ENCODE results near the gene NFIA. TPM values are rescaled to one million over a fixed set of nuclear protein-coding genes. Genes with fewer than 3 reads are reported as not detected.

Gene NFIA
- total RNA-seq, 1 donor from 2014 or later = 1.2 TPM

DNA sequence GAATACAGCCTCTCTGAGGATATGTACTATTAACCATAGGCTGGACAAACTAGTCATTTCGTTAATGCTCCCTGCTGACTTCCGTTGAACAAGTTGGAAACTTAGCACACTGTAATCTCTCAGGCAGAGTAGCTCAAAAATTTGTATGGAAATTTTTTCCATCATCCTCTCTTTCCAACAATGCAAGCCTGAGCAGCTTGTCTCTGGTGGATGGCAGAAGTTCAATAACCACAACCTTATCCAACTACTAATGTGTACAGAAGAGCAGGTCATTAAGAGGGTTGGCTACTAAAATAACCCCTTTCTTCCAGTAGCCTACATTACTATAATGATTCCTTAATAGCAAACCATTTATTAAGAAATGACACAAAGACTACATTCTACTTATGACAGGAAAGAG is 262.3 kb downstream of the NFIA start:
- H3K9me3 Mint-ChIP-seq (ENCODE audit: low read depth) = peaks cover 3% of the 10 kb centered on the region
- no peaks in the 10 kb centered on the region for H3K36me3 Mint-ChIP-seq (ENCODE audit: insufficient read depth)
- no peak overlapping the region for H3K4me3 Mint-ChIP-seq (ENCODE audit: low read depth)
- no peak for DNase-seq (ENCODE audit: low spot score, unreplicated experiment)
- TF ChIP-seq, protein P1, sequence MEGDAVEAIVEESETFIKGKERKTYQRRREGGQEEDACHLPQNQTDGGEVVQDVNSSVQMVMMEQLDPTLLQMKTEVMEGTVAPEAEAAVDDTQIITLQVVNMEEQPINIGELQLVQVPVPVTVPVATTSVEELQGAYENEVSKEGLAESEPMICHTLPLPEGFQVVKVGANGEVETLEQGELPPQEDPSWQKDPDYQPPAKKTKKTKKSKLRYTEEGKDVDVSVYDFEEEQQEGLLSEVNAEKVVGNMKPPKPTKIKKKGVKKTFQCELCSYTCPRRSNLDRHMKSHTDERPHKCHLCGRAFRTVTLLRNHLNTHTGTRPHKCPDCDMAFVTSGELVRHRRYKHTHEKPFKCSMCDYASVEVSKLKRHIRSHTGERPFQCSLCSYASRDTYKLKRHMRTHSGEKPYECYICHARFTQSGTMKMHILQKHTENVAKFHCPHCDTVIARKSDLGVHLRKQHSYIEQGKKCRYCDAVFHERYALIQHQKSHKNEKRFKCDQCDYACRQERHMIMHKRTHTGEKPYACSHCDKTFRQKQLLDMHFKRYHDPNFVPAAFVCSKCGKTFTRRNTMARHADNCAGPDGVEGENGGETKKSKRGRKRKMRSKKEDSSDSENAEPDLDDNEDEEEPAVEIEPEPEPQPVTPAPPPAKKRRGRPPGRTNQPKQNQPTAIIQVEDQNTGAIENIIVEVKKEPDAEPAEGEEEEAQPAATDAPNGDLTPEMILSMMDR (IDR thresholded peaks at IDR 0.05; ENCODE audit: unreplicated experiment) = no peak
- no peaks in the 10 kb centered on the region for H3K27me3 Mint-ChIP-seq
- no peak overlapping the region for H3K27ac Mint-ChIP-seq
- H3K4me1 Mint-ChIP-seq (ENCODE audit: low read depth) = peaks cover 19% of the 10 kb centered on the region

DNA sequence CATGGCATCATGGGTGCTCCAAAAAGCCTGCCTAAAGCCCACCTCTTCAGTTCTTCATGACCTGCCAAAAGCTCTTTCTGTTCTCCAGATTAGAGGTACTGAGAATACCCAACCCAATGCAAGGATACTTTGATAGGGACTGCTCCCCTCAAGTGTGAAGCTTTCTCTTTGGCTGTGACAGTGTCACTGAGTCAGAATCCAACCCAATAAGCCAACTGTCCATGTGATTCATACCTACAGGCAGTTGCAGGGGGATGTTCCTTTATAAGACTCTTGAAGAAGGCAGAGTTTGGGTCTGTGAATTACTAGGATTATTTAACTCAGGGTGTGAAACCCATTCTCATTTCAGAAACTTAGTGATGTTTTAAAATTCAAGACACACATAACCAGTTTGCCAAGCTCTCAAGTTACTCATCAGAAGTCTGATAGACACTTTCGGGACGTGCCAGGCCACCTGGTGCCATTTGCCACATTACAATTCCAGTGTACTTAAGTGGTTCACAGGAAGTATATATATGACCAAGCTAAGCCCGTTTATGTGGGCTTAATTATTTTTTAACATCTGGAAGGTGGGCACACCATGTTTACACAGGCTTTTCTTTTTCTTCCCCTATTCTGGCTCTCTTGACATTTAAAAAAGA is 265.8 kb downstream of the NFIA start:
- DNase-seq (ENCODE audit: low spot score, unreplicated experiment) = no peak
- Mint-ChIP-seq H3K4me1 (ENCODE audit: low read depth) (peaks cover 21% of the 10 kb centered on the region), H3K4me3 (ENCODE audit: low read depth) (no peak overlapping the region), H3K27me3 (peaks cover 3% of the 10 kb centered on the region), H3K27ac (no peak overlapping the region), H3K9me3 (ENCODE audit: low read depth) (peaks cover 3% of the 10 kb centered on the region), H3K36me3 (ENCODE audit: insufficient read depth) (no peaks in the 10 kb centered on the region)
- TF ChIP-seq, protein P1 (IDR thresholded peaks at IDR 0.05; ENCODE audit: unreplicated experiment) = no peak

DNA sequence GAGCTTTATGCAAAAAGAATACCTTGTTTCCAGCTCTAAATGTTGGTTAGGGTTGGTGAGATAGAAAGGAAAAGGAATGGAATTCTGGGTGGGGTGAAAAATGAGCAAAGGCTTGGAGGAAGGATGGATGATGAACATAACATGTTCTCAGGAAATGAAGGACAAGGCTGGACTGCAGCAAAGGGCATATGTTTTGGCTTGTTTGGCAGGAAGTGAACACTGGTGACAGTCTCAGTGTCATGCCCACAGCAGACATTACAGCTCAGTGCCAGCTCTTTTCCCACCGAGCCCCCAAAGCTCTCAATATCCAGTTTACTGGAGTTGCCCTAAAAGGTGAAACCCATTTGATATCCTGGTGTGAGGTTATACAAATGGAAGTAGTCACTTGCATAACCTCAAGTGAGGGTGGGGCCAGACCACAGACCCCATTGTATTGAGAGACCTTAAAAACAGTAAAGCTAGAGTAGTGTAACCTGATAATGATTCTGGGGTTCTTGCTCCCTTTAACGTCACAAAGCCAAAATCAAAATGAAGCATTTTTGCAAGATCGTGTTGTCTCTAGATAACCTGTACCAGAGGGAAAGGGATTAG is 270.6 kb downstream of the NFIA start:
- H3K4me3 Mint-ChIP-seq (ENCODE audit: low read depth) = no peak overlapping the region

DNA sequence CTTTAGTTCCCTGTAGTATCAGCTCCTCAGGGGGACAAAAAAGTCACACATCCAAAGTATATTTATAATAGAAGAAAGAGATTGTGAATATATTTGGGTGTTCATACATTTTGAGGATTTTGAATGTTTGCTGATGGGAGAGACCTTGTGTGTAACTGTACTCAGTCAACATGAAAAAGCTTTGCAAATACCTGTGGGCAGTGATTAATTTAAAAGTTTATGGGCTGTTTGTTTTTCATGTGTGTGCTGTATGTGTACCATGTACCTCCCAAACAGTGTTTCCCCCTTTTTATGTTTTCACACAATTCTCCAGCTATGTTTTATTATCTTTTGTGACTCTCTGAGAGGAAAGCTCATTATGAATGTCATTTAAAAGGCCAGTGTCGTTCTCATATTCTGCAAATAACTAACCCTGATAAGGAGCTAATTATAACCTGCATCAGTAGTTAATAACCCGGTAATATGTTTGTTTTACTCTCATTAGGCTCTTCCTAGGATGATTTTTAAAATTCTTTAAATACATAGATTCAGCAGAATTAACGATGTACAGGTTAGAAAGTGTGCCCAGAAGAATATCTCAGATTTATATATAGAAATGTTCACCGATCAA is 271.5 kb downstream of the NFIA start:
- Mint-ChIP-seq H3K27me3 (peaks cover 18% of the 10 kb centered on the region), H3K4me3 (ENCODE audit: low read depth) (no peak overlapping the region), H3K4me1 (ENCODE audit: low read depth) (peaks cover 18% of the 10 kb centered on the region), H3K9me3 (ENCODE audit: low read depth) (no peaks in the 10 kb centered on the region), H3K27ac (peak overlapping the region; percentile 23), H3K36me3 (ENCODE audit: insufficient read depth) (no peaks in the 10 kb centered on the region)
- DNase-seq (ENCODE audit: low spot score, unreplicated experiment) = no peak
- TF ChIP-seq, protein P1 (IDR thresholded peaks at IDR 0.05; ENCODE audit: unreplicated experiment) = no peak

More for the DNA sequence above, 270.6 kb downstream of the NFIA start:
- H3K27ac Mint-ChIP-seq = no peak overlapping the region
- no peaks in the 10 kb centered on the region for H3K36me3 Mint-ChIP-seq (ENCODE audit: insufficient read depth)
- H3K4me1 Mint-ChIP-seq (ENCODE audit: low read depth) = peaks cover 16% of the 10 kb centered on the region
- no peak for DNase-seq (ENCODE audit: low spot score, unreplicated experiment)
- H3K9me3 Mint-ChIP-seq (ENCODE audit: low read depth) = no peaks in the 10 kb centered on the region
- TF ChIP-seq, protein P1 (IDR thresholded peaks at IDR 0.05; ENCODE audit: unreplicated experiment) = no peak
- H3K27me3 Mint-ChIP-seq = peaks cover 18% of the 10 kb centered on the region

DNA sequence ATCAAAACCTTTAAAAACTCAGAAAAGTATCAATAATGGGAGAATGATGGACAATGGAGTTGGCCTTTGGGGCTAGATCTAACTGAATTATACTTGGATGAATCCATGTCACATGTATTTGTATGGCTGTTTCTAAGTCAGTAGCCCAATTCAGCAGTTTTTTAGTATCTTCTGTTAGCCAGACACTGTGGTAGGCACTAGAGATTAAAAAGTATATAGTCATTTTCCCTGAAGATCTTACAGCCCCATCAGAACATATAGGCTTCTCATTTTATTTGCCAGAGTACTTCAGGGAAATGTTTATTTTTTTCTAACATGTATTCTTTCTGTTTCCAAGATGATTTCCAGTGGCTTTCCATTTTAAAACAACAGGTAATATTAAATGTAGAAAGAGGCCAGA is 273.7 kb downstream of the NFIA start:
- H3K36me3 Mint-ChIP-seq (ENCODE audit: insufficient read depth) = no peaks in the 10 kb centered on the region
- no peak overlapping the region for H3K27ac Mint-ChIP-seq
- DNase-seq (ENCODE audit: low spot score, unreplicated experiment) = no peak
- H3K4me1 Mint-ChIP-seq (ENCODE audit: low read depth) = peaks cover 18% of the 10 kb centered on the region
- H3K4me3 Mint-ChIP-seq (ENCODE audit: low read depth) = no peak overlapping the region
- TF ChIP-seq, protein P1 (IDR thresholded peaks at IDR 0.05; ENCODE audit: unreplicated experiment) = no peak
- H3K9me3 Mint-ChIP-seq (ENCODE audit: low read depth) = no peaks in the 10 kb centered on the region
- H3K27me3 Mint-ChIP-seq = peaks cover 15% of the 10 kb centered on the region

Measured in progenitor cell of endocrine pancreas (in vitro differentiated cells).